Measurements from ENCODE around the gene UBE2D2.
"Not testable (repeated sequence)": the region's sequence is repeated elsewhere in the genome, so short reads cannot be mapped to it uniquely, and the experiment has no call there.

Gene UBE2D2

GRCh38 chr5:139584137-139584536 lies 23.0 kb downstream of the UBE2D2 start:
- DNase-seq (ENCODE audit: low spot score): no peak

GRCh38 chr5:139588116-139588515 lies 27.0 kb downstream of the UBE2D2 start:
- not testable (repeated sequence) for DNase-seq (ENCODE audit: low spot score)

- DNase-seq (ENCODE audit: low spot score): no peak
Measured at GRCh38 chr5:139588962-139589361, 27.8 kb downstream of the UBE2D2 start.

GRCh38 chr5:139592289-139592688 lies 31.1 kb downstream of the UBE2D2 start:
- no peak for DNase-seq (ENCODE audit: low spot score)

GRCh38 chr5:139593076-139593475 lies 31.9 kb downstream of the UBE2D2 start:
- DNase-seq (ENCODE audit: low spot score): not testable (repeated sequence)

GRCh38 chr5:139593716-139594319 lies 32.7 kb downstream of the UBE2D2 start:
- peak; percentile 41 for DNase-seq (ENCODE audit: low spot score)

- no peak for DNase-seq (ENCODE audit: low spot score)
Measured at GRCh38 chr5:139597134-139597533, 36.0 kb downstream of the UBE2D2 start.

GRCh38 chr5:139598601-139598965 lies 37.4 kb downstream of the UBE2D2 start:
- not testable (repeated sequence) for DNase-seq (ENCODE audit: low spot score)

GRCh38 chr5:139600336-139600949 lies 39.3 kb downstream of the UBE2D2 start:
- DNase-seq (ENCODE audit: low spot score): no peak

- no peak for DNase-seq (ENCODE audit: low spot score)
Measured at GRCh38 chr5:139601429-139601828, 40.3 kb downstream of the UBE2D2 start.

GRCh38 chr5:139601948-139602347 lies 40.8 kb downstream of the UBE2D2 start:
- not testable (repeated sequence) for DNase-seq (ENCODE audit: low spot score)

GRCh38 chr5:139605887-139606286 lies 44.7 kb downstream of the UBE2D2 start:
- no peak for DNase-seq (ENCODE audit: low spot score)

GRCh38 chr5:139611703-139612584 lies 50.8 kb downstream of the UBE2D2 start:
- no peak for DNase-seq (ENCODE audit: low spot score)

- DNase-seq (ENCODE audit: low spot score): no peak
Measured at GRCh38 chr5:139619861-139620260, 58.7 kb downstream of the UBE2D2 start.

GRCh38 chr5:139625398-139625797 lies 64.3 kb downstream of the UBE2D2 start:
- not testable (repeated sequence) for DNase-seq (ENCODE audit: low spot score)

- no peak for DNase-seq (ENCODE audit: low spot score)
Measured at GRCh38 chr5:139630855-139631254, 69.7 kb downstream of the UBE2D2 start.

- DNase-seq (ENCODE audit: low spot score): no peak
Measured at GRCh38 chr5:139631520-139632165, 70.5 kb downstream of the UBE2D2 start.

GRCh38 chr5:139633295-139634027 lies 72.3 kb downstream of the UBE2D2 start:
- DNase-seq (ENCODE audit: low spot score): peak; percentile 87

GRCh38 chr5:139634028-139634325 lies 72.8 kb downstream of the UBE2D2 start:
- no peak for DNase-seq (ENCODE audit: low spot score)

GRCh38 chr5:139634541-139634940 lies 73.4 kb downstream of the UBE2D2 start:
- DNase-seq (ENCODE audit: low spot score): no peak

GRCh38 chr5:139635191-139635590 lies 74.1 kb downstream of the UBE2D2 start:
- no peak for DNase-seq (ENCODE audit: low spot score)

GRCh38 chr5:139635606-139636206 lies 74.6 kb downstream of the UBE2D2 start:
- peak; percentile 91 for DNase-seq (ENCODE audit: low spot score)
